HepG2 (cell line): ENCODE measurements around the gene PLIN5. TPM values are rescaled to one million over a fixed set of nuclear protein-coding genes. Genes with fewer than 3 reads are reported as not detected.
A peak's percentile ranks its signal among the peaks of the same experiment; 100 is the strongest.

Experiments used
- AGO2 ChIP-seq: fragments of 200-400 bp; formaldehyde crosslinking; optimal IDR thresholded peaks from 2 replicates; pipeline ENCODE3; 2017; ENCODE audit warnings: mild to moderate bottlenecking, low read depth, low read length, moderate library complexity
- AKNA ChIP-seq: sonication (generic); formaldehyde crosslinking; IDR thresholded peaks from 2 replicates; pipeline ENCODE4 v1.4.0; 2020; ENCODE audit warnings: missing genetic modification reagents, borderline replicate concordance
- ARNT2 ChIP-seq: sonication (generic); formaldehyde crosslinking; IDR thresholded peaks from 2 replicates; pipeline ENCODE4 v1.8.0; 2022; ENCODE audit warnings: mild to moderate bottlenecking, low read depth, missing genetic modification reagents, moderate library complexity
- BCL6 ChIP-seq: IDR thresholded peaks from 2 replicates; pipeline ENCODE4 v1.6.1; 2016; ENCODE audit warnings: missing genetic modification reagents, missing compliant biosample characterization
- CREM ChIP-seq, 2 experiments: sonication (generic) in 1 of 2; formaldehyde crosslinking in 1 of 2; IDR thresholded peaks; 2 replicates each; pipeline versions ENCODE4 v1.4.0 to v1.6.1; 2016 to 2020; ENCODE audit warnings: antibody characterized with exemption in 1 of 2, mild to moderate bottlenecking in 1 of 2, missing genetic modification reagents in 1 of 2
- HDAC1 ChIP-seq: sonication (generic); formaldehyde crosslinking; IDR thresholded peaks from 2 replicates; pipeline ENCODE4 v1.5.1; 2020; ENCODE audit warnings: mild to moderate bottlenecking, missing genetic modification reagents
- HOXA3 ChIP-seq: sonication (generic); formaldehyde crosslinking; IDR thresholded peaks from 2 replicates; pipeline ENCODE4 v1.5.0; 2020; ENCODE audit warnings: missing genetic modification reagents
- HOXA5 ChIP-seq: sonication (generic); formaldehyde crosslinking; IDR thresholded peaks from 2 replicates; pipeline ENCODE4 v1.4.0; 2020; ENCODE audit warnings: missing genetic modification reagents
- ZBTB20 ChIP-seq: sonication (generic); formaldehyde crosslinking; IDR thresholded peaks from 2 replicates; pipeline ENCODE4 v1.8.1; 2023; ENCODE audit warnings: missing genetic modification reagents, low read depth, mild to moderate bottlenecking, borderline replicate concordance
- ZFP90 ChIP-seq: sonication (generic); formaldehyde crosslinking; IDR thresholded peaks from 2 replicates; pipeline ENCODE4 v1.8.0; 2022; ENCODE audit warnings: missing genetic modification reagents, mild to moderate bottlenecking, inconsistent platforms, borderline replicate concordance
- ZNF407 ChIP-seq: sonication (generic); formaldehyde crosslinking; IDR thresholded peaks from one replicate; pipeline ENCODE4 v1.5.1; 2020; ENCODE audit warnings: mild to moderate bottlenecking, missing genetic modification reagents; ENCODE audit errors: not compliant biosample characterization
- ZNF512 ChIP-seq: sonication (generic); formaldehyde crosslinking; IDR thresholded peaks from 2 replicates; pipeline ENCODE4 v1.4.0; 2020; ENCODE audit warnings: mild to moderate bottlenecking, missing genetic modification reagents
- ZNF605 ChIP-seq: sonication (generic); formaldehyde crosslinking; IDR thresholded peaks from 2 replicates; pipeline ENCODE4 v1.8.0; 2022; ENCODE audit warnings: mild to moderate bottlenecking, missing genetic modification reagents
- polyA plus RNA-seq, 8 experiments: library from polyadenylated mRNA; depleted of rRNA in 3 of 8; stranded (reverse) in 7 of 8; unstranded in 1 of 8; fragments of >200 nt; fragmentation: Illumina TruSeq in 4 of 8; extraction: Trizol in 4 of 8; gene quantifications; 2 replicates each; pipeline versions ENCODE4 v1.2.1 to v1.2.3, GENCODE V29; 2011 to 2016; ENCODE audit warnings: low read depth in 4 of 8, missing spikeins in 1 of 8, mixed read lengths in 1 of 8; ENCODE audit not compliant: insufficient read depth in 1 of 8
- total RNA-seq, 5 experiments: library from RNA; depleted of rRNA; stranded (reverse); fragments of >200 nt; fragmentation: Illumina TruSeq; extraction: Trizol; gene quantifications; 2 replicates each; pipeline ENCODE4 v1.2.3, GENCODE V29; 2016; ENCODE audit warnings: low read depth in 1 of 5

Gene PLIN5
- total and polyA plus RNA-seq, 2 of the 13 experiments (the other 11 are each of a cell fraction or from before 2014, with no cell fraction given), result 1.8 to 4.8 TPM

GRCh38 chr19:4531562-4532165, 3.4 kb downstream of the PLIN5 start (continued):
- TF ChIP-seq ZNF407 (CRISPR knock-in tag) (no peak), ZNF512 (CRISPR knock-in tag) (no peak), HOXA3 (CRISPR knock-in tag) (peak; percentile 86), HDAC1 (CRISPR knock-in tag) (peak; percentile 86), ZBTB20 (CRISPR knock-in tag) (peak; percentile 38; the same call in 1 of the 2 replicates), BCL6 (peak; percentile 69), ZFP90 (CRISPR knock-in tag) (peak; percentile 69; the same call in 1 of the 2 replicates), AKNA (CRISPR knock-in tag) (no peak), ARNT2 (CRISPR knock-in tag) (peak; percentile 85), AGO2 (no peak), HOXA5 (CRISPR knock-in tag) (peak; percentile 87), ZNF605 (CRISPR knock-in tag) (peak; percentile 78; the same call in 1 of the 2 replicates), CREM (IDR thresholded peaks at IDR 0.05) (no peak), CREM (CRISPR knock-in tag; IDR thresholded peaks at IDR 0.05) (no peak)
